GM19043 (cell line): ENCODE measurements around the gene MBD4.

Experiments
- ATAC-seq: cut with Tn5 transposase; IDR thresholded peaks from one replicate; pipeline ENCODE4 v1.9.1; 2021; ENCODE audit warnings: low read depth; ENCODE audit not compliant: unreplicated experiment

MBD4 gene

GRCh38 chr3:129463716-129464115, 24.0 kb upstream of the MBD4 start:
- ATAC-seq = no peak

- no peak for ATAC-seq
Measured at GRCh38 chr3:129463094-129463493, 23.3 kb upstream of the MBD4 start.

GRCh38 chr3:129462361-129462968, 22.7 kb upstream of the MBD4 start:
- no peak for ATAC-seq

- no peak for ATAC-seq
Measured at GRCh38 chr3:129461461-129462146, 21.9 kb upstream of the MBD4 start.

- ATAC-seq = no peak
Measured at GRCh38 chr3:129461022-129461421, 21.3 kb upstream of the MBD4 start.

GRCh38 chr3:129460572-129460971, 20.8 kb upstream of the MBD4 start:
- ATAC-seq = no peak

- ATAC-seq = no peak
Measured at GRCh38 chr3:129460155-129460554, 20.4 kb upstream of the MBD4 start.

GRCh38 chr3:129453732-129454131, 14.0 kb upstream of the MBD4 start:
- ATAC-seq = no peak

- no peak for ATAC-seq
Measured at GRCh38 chr3:129449279-129450115, 9.7 kb upstream of the MBD4 start.

GRCh38 chr3:129448186-129448895, 8.6 kb upstream of the MBD4 start:
- ATAC-seq = no peak

GRCh38 chr3:129446926-129447325, 7.2 kb upstream of the MBD4 start:
- no peak for ATAC-seq

GRCh38 chr3:129445471-129445870, 5.7 kb upstream of the MBD4 start:
- no peak for ATAC-seq

GRCh38 chr3:129442947-129443346, 3.2 kb upstream of the MBD4 start:
- ATAC-seq = no peak

GRCh38 chr3:129442486-129442885, 2.7 kb upstream of the MBD4 start:
- ATAC-seq = no peak

- ATAC-seq = no peak
Measured at GRCh38 chr3:129441782-129442181, 2.0 kb upstream of the MBD4 start.

- ATAC-seq = no peak
Measured at GRCh38 chr3:129441215-129441614, 1.5 kb upstream of the MBD4 start.

- no peak for ATAC-seq
Measured at GRCh38 chr3:129440618-129441190, 956 bp upstream of the MBD4 start.

GRCh38 chr3:129439226-129439816, 427 bp downstream of the MBD4 start:
- peak; percentile 18 for ATAC-seq

GRCh38 chr3:129435367-129435766, 4.4 kb downstream of the MBD4 start:
- ATAC-seq = no peak

- no peak for ATAC-seq
Measured at GRCh38 chr3:129434140-129434539, 5.6 kb downstream of the MBD4 start.
